Measurements from ENCODE around the gene MPHOSPH8.

DNA sequence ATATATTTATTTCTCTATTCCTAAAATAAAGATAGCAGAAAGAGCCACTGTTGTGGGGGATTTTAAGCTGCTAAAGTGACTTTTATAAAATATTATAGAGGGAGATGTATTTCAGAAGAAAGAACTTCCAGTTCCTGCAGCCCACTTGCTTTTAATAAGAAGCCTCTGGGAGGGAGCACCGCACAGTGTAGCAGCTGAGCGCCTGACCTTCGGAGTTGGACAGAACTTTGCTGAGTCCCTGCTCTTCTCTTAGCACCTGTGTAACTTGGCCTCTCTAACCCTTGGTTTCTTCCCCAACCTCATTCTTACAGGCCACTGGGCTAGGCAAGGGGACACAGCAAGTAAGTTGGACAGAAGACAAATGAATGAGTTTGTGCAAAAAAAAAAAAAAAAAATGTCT lies 37.4 kb upstream of the MPHOSPH8 start:
- TF ChIP-seq, protein P1, sequence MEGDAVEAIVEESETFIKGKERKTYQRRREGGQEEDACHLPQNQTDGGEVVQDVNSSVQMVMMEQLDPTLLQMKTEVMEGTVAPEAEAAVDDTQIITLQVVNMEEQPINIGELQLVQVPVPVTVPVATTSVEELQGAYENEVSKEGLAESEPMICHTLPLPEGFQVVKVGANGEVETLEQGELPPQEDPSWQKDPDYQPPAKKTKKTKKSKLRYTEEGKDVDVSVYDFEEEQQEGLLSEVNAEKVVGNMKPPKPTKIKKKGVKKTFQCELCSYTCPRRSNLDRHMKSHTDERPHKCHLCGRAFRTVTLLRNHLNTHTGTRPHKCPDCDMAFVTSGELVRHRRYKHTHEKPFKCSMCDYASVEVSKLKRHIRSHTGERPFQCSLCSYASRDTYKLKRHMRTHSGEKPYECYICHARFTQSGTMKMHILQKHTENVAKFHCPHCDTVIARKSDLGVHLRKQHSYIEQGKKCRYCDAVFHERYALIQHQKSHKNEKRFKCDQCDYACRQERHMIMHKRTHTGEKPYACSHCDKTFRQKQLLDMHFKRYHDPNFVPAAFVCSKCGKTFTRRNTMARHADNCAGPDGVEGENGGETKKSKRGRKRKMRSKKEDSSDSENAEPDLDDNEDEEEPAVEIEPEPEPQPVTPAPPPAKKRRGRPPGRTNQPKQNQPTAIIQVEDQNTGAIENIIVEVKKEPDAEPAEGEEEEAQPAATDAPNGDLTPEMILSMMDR (IDR thresholded peaks at IDR 0.05 in 8 of 11, conservative IDR thresholded peaks at IDR 0.05 in 3 of 11): no peak
- TF ChIP-seq POLR2AphosphoS5 (IDR thresholded peaks at IDR 0.05) (no peak), POLR2A (IDR thresholded peaks at IDR 0.05) (no peak)

Measured in spleen (tissue), 7 donors.